Fibroblast of mammary gland (primary cell): ENCODE data around the gene PTBP3.
"Not testable (repeated sequence)": the region's sequence is repeated elsewhere in the genome, so short reads cannot be mapped to it uniquely, and the experiment has no call there.

Experiments
- DNase-seq: peaks from one replicate; pipeline ENCODE4 v3.0.0-alpha.2; 2010; ENCODE audit warnings: low read depth
- H3K4me3 ChIP-seq: 2 replicates; pipeline ENCODE4 v1.5.1; 2011; ENCODE audit warnings: low read depth, mild to moderate bottlenecking, low read length, moderate library complexity; ENCODE audit not compliant: control insufficient read depth
- TF ChIP-seq, protein P1 (sequence below): conservative IDR thresholded peaks from 2 replicates; pipeline ENCODE4 v1.5.1; 2011; ENCODE audit warnings: low read depth, low read length, inconsistent platforms; ENCODE audit not compliant: control insufficient read depth, insufficient read depth

The PTBP3 gene

DNA sequence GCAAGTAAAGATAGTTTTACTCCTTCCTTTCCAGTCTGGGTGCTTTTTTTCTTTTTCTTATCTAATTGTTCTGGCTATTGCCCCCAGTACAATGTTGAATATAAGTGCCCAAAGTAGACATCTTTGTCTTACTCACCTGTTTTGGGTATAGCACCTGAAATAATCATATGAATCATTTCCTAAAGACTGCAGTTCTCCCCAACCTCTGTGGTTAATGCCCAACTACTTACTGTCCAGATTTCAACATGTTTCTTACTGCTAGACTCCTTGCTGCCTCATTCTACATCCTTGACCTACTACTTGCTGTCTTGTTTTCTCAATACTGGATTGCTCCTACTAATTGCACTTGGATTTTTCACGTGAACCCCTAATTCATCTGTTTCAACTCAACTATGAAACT lies 37.6 kb upstream of the PTBP3 start:
- TF ChIP-seq, protein P1, sequence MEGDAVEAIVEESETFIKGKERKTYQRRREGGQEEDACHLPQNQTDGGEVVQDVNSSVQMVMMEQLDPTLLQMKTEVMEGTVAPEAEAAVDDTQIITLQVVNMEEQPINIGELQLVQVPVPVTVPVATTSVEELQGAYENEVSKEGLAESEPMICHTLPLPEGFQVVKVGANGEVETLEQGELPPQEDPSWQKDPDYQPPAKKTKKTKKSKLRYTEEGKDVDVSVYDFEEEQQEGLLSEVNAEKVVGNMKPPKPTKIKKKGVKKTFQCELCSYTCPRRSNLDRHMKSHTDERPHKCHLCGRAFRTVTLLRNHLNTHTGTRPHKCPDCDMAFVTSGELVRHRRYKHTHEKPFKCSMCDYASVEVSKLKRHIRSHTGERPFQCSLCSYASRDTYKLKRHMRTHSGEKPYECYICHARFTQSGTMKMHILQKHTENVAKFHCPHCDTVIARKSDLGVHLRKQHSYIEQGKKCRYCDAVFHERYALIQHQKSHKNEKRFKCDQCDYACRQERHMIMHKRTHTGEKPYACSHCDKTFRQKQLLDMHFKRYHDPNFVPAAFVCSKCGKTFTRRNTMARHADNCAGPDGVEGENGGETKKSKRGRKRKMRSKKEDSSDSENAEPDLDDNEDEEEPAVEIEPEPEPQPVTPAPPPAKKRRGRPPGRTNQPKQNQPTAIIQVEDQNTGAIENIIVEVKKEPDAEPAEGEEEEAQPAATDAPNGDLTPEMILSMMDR, result no peak
- DNase-seq, result no peak
- no peak overlapping the region for H3K4me3 ChIP-seq

- TF ChIP-seq, protein P1, result no peak
- no peak for DNase-seq
- no peak overlapping the region for H3K4me3 ChIP-seq
Measured at GRCh38 chr9:112369817-112370216, 36.4 kb upstream of the PTBP3 start.

DNA sequence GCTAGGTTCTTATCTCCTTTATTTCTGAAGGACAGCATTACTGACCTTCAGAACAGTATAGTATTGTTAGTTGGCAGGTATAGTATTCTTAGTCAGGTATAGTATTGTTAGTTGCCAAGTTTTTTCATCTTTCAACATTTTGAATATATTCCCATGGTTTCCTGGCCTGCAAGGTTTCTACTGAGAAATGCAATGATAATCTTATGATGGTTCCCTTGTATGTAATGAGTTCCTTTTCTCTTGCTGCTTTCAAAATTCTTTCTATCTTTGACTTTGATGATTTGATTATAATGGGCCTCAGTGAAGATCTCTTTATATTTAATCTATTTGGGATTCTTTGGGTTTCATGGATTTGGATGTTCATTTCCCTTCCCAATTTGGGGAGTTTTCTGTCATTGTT lies 34.0 kb upstream of the PTBP3 start:
- no peak for DNase-seq
- TF ChIP-seq, protein P1, result no peak
- H3K4me3 ChIP-seq, result no peak overlapping the region

DNA sequence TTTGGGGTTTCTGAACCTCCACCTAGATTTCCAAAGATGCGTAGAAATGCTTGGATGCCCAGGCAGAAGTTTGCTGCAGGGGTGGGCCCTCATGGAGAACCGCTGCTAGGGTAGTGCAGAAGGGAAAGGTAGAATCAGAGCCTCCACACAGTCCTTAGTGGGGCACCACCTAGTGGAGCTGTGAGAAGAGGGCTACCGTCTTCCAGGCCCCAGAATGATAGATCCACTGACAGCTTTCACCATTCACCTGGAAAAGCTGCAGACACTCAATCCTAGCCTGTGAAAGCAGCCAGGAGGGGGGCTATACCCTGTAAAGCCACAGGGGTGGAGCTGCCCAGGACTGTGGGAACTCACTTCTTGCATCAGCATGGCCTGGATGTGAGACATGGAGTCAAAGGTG lies 33.2 kb upstream of the PTBP3 start:
- DNase-seq, result no peak
- no peak overlapping the region for H3K4me3 ChIP-seq
- TF ChIP-seq, protein P1, result peak; percentile 7

- DNase-seq, result not testable (repeated sequence)
Measured at GRCh38 chr9:112365257-112365656, 31.8 kb upstream of the PTBP3 start.

GRCh38 chr9:112364761-112365160 lies 31.3 kb upstream of the PTBP3 start:
- TF ChIP-seq, protein P1, result no peak
- H3K4me3 ChIP-seq, result no peak overlapping the region
- DNase-seq, result no peak

More at GRCh38 chr9:112365257-112365656, 31.8 kb upstream of the PTBP3 start:
- H3K4me3 ChIP-seq, result not testable (repeated sequence)

GRCh38 chr9:112361601-112362000 lies 28.2 kb upstream of the PTBP3 start:
- DNase-seq, result peak; percentile 58
- TF ChIP-seq, protein P1, result peak; percentile 20
- H3K4me3 ChIP-seq, result no peak overlapping the region
